Mucosa of rectum (tissue), 2 donors: Measurements from ENCODE around the gene GLYR1.

Experiments used
- H3K27ac ChIP-seq, 2 donors: one replicate each; pipeline ENCODE4 v1.7.0; 2013; ENCODE audit warnings: inconsistent platforms in 2 of 2, low read depth in 2 of 2, low read length in 2 of 2
- H3K27me3 ChIP-seq, 2 donors: one replicate each; pipeline ENCODE4 v1.7.0; 2013; ENCODE audit warnings: low read length in 2 of 2; ENCODE audit not compliant: control insufficient read depth in 2 of 2, insufficient read depth in 2 of 2
- H3K36me3 ChIP-seq, 2 donors: one replicate each; pipeline ENCODE4 v1.7.0; 2013; ENCODE audit warnings: low read length in 2 of 2; ENCODE audit not compliant: control insufficient read depth in 2 of 2, insufficient read depth in 2 of 2
- H3K4me1 ChIP-seq, 2 donors: one replicate each; pipeline ENCODE4 v1.7.0; 2013; ENCODE audit warnings: low read length in 2 of 2, mild to moderate bottlenecking in 1 of 2; ENCODE audit not compliant: control insufficient read depth in 2 of 2, insufficient read depth in 2 of 2
- H3K4me3 ChIP-seq, 2 donors: one replicate each; pipeline ENCODE4 v1.7.0; 2013; ENCODE audit warnings: low read length in 2 of 2
- H3K9ac ChIP-seq, 2 donors: one replicate each; pipeline ENCODE4 v1.7.0; 2013; ENCODE audit warnings: low read length in 2 of 2, low read depth in 1 of 2, mild to moderate bottlenecking in 1 of 2
- H3K9me3 ChIP-seq, 2 donors: one replicate each; pipeline ENCODE4 v1.7.0; 2013; ENCODE audit warnings: low read length in 2 of 2; ENCODE audit not compliant: control insufficient read depth in 2 of 2
- donor health status: healthy.
- donor health status: Normal muscosa, but diverticular disease.

GLYR1 gene

GRCh38 chr16:4811773-4812172 is 35.3 kb downstream of the GLYR1 start:
- Histone ChIP-seq H3K36me3 (peaks cover 45 to 53% of the 10 kb centered on the region in 2 donors), H3K4me1 (no peaks in the 10 kb centered on the region), H3K27me3 (no peaks in the 10 kb centered on the region), H3K9me3 (no peaks in the 10 kb centered on the region), H3K27ac (no peak overlapping the region), H3K9ac (no peak overlapping the region), H3K4me3 (no peak overlapping the region)

DNA sequence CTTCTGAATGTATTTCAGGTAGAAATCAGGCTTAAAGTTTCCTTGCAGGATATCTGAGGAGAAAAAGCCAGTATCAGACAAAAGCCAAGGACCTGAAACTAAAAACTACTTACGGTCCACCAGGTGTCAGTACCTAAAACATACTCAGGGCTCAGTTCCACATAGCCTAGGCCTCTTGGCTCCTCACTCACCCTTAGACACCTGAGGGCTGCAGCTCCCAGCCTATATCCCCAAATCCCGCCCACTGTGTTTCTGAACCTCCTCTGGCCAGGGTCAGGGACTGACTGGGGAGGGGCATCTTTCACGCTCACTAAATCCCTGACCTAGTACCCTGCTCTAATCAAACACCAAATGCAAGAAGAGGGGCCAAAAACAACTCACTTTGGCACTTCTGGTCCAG is 35.8 kb downstream of the GLYR1 start:
- H3K4me3 ChIP-seq: no peak overlapping the region
- no peaks in the 10 kb centered on the region for H3K9me3 ChIP-seq
- H3K9ac ChIP-seq: no peak overlapping the region
- H3K36me3 ChIP-seq: peaks cover 45 to 54% of the 10 kb centered on the region in 2 donors
- H3K27me3 ChIP-seq: no peaks in the 10 kb centered on the region
- no peak overlapping the region for H3K27ac ChIP-seq
- H3K4me1 ChIP-seq: no peaks in the 10 kb centered on the region

DNA sequence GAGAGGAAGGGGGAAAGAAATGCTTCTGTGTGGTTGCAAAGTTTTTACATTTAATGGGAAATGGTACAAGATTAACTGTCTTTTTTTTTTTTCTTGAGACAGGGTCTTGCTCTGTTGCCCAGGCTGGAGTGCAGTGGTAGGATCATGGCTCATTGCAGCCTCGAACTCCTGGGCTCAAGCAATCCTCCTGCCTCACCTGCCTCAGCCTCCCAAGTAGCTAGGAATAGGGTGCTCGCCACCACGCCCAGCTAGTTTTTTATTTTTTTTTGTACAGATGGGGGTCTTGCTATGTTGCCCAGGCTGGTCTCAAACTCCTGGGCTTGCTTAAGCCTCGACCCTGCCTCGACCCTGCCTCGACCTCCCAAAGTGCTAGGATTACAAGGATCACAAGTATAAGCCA is 40.8 kb downstream of the GLYR1 start:
- no peak overlapping the region for H3K4me3 ChIP-seq
- H3K36me3 ChIP-seq: peaks cover 10 to 35% of the 10 kb centered on the region in 2 donors
- H3K27ac ChIP-seq: no peak overlapping the region
- no peaks in the 10 kb centered on the region for H3K9me3 ChIP-seq
- no peaks in the 10 kb centered on the region for H3K27me3 ChIP-seq
- peaks cover 6 to 7% of the 10 kb centered on the region in 2 donors for H3K4me1 ChIP-seq
- H3K9ac ChIP-seq: no peak overlapping the region

DNA sequence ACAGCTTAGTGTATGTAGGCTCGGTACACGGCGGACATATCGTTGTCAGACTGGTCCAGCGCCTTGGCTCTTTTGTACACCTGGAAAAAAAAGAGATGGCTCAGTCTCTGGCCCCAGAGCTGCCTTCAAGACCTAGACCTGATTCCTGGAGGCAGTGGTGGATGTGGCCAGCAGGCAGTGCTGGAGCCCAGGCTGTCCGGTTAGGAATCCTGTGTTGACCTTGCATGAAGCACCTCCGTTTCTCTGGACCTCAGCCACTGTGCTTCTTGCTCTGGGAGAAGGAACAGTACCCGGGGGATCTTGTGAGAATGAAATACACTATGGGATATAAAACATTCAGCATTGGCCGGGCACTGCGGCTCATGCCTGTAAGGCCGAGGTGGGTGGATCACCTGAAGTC is 41.9 kb downstream of the GLYR1 start:
- H3K9ac ChIP-seq: no peak overlapping the region
- H3K9me3 ChIP-seq: no peaks in the 10 kb centered on the region
- no peaks in the 10 kb centered on the region for H3K27me3 ChIP-seq
- peaks cover 16 to 17% of the 10 kb centered on the region in 2 donors for H3K4me1 ChIP-seq
- H3K4me3 ChIP-seq: no peak overlapping the region
- H3K27ac ChIP-seq: no peak overlapping the region
- H3K36me3 ChIP-seq: peaks cover 7 to 30% of the 10 kb centered on the region in 2 donors

GRCh38 chr16:4803898-4804762 is 43.0 kb downstream of the GLYR1 start:
- Histone ChIP-seq H3K36me3 (peaks cover 7 to 29% of the 10 kb centered on the region in 2 donors), H3K4me1 (peaks cover 19 to 20% of the 10 kb centered on the region in 2 donors), H3K27ac (no peak overlapping the region), H3K9ac (no peak overlapping the region), H3K9me3 (no peaks in the 10 kb centered on the region), H3K27me3 (no peaks in the 10 kb centered on the region), H3K4me3 (no peak overlapping the region)

DNA sequence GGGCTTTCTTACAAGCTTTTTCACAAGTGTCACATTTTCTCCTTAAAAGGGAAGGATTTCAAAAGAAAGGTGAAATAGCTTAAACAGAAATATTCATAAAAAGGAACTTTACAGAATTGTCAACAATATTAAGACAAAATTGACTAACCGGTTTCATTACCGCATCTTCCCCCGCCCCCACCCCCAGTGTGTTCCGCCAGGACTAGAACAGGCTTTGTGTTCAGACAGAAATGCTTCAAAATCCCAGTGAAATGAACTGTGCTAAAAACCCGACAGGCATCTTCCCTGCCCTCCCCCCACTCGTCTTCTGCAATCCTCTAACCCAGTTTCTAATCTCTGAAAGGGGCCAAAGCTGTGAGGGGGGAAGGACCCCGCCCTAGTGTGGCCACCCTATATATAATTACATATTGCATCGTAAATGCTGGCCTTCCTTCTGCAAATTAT is 43.7 kb downstream of the GLYR1 start:
- Histone ChIP-seq H3K4me3 (peak overlapping the region; percentile 69 to 72), H3K9ac (peak overlapping the region; percentile 72 to 85)

DNA sequence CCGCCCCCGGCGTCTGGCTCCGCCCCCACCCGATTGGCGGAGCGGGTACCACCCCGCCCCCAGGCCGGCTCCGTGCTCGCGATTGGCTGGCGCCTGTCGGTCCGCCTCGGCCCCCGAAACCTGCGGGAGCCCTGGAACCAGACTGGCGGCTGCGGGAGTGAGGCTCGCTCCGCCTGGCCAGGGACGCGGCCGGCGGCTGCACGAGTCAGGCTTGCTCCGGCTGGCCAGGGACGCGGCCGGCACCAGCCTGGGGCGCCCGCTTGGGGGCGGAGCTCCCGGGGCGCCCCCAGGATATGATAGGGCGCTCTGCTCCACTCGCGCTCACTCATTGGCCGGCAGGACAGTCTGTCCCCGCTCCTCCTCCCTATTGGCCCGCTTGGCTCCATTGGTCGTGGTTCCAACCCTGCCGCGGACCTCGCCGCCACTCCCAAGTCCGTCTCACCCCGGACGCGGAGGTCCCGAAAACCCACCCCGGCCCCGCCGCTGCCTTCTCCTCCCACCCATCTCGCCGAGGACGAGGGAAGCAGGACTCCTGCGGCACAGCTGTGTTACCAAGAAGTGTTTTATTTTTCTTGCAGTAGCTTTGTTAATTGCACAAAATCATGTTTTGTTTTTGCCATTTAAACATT is 44.3 kb downstream of the GLYR1 start:
- Histone ChIP-seq H3K4me3 (peak overlapping the region; percentile 69 to 72), H3K36me3 (peaks cover 14 to 26% of the 10 kb centered on the region in 2 donors), H3K9me3 (no peaks in the 10 kb centered on the region), H3K27ac (peak overlapping the region; percentile 82 to 94), H3K27me3 (no peaks in the 10 kb centered on the region), H3K9ac (peak overlapping the region; percentile 72 to 85), H3K4me1 (peaks cover 19 to 20% of the 10 kb centered on the region in 2 donors)

More for the DNA sequence above, 43.7 kb downstream of the GLYR1 start:
- H3K27ac ChIP-seq: peak overlapping the region in 1 of 2 donors; percentile 94
- H3K9me3 ChIP-seq: no peaks in the 10 kb centered on the region
- H3K36me3 ChIP-seq: peaks cover 10 to 28% of the 10 kb centered on the region in 2 donors
- H3K4me1 ChIP-seq: peaks cover 19 to 20% of the 10 kb centered on the region in 2 donors
- H3K27me3 ChIP-seq: no peaks in the 10 kb centered on the region

GRCh38 chr16:4801962-4802658 is 45.0 kb downstream of the GLYR1 start, which contains the start of gene ROGDI:
ROGDI (minus strand) TSS chr16:4802633; CDS start chr16:4802571, 62 bp downstream.
- H3K36me3 ChIP-seq: peaks cover 14 to 23% of the 10 kb centered on the region in 2 donors
- peak within 1 kb of the TSS; percentile 69 to 72 for H3K4me3 ChIP-seq
- H3K4me1 ChIP-seq: peaks cover 19 to 24% of the 10 kb centered on the region in 2 donors
- peak within 1 kb of the TSS; percentile 72 to 85 for H3K9ac ChIP-seq
- no peaks in the 10 kb centered on the region for H3K27me3 ChIP-seq
- no peaks in the 10 kb centered on the region for H3K9me3 ChIP-seq
- peak within 1 kb of the TSS; percentile 82 to 94 for H3K27ac ChIP-seq

DNA sequence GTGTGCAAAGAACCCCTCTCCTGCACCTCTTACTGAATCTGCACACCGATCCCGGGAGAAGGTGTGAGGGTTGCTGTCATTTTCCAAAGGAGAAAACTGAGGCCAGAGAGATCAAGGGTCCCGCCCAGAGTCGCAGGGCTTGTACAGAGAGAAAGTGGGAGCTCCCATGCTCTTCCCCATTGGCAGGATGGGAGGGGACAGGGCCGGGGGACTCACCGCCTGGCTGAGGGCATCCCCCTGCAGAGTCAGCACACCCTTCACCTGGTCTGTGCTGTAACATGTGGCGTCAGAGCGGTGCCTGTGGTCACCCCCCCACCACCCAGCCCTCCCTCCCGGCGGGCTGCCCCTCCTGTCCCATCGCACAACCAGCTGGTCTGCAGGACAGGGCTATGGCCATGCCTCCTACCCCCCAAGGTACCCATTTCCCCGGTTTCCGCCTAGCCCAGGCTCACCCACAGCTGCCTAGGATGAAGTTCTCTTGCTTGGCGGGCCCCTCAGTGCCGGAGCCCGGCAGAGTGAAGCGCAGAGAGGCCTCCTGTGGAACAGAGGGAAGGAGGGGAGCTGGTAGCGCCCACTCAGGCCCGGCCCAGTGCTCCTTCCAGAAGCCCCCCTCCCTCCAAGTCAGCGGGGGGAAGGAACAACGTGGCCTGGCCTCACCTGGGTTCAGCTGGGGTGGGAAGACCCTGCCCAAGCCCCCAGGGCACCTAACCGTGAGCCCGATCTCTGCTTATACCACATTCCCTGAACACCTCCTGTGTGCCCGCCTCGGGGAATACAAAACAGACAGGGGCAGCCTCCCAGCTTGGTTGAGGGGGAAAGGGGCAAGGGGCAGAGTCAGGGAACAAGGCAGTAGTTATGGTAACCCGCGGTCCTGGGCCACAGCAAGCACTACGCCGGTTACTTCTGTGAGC is 45.8 kb downstream of the GLYR1 start:
- H3K27me3 ChIP-seq: no peaks in the 10 kb centered on the region
- peak overlapping the region; percentile 69 to 72 for H3K4me3 ChIP-seq
- H3K27ac ChIP-seq: peak overlapping the region; percentile 82 to 94
- peaks cover 14 to 23% of the 10 kb centered on the region in 2 donors for H3K36me3 ChIP-seq
- H3K9me3 ChIP-seq: no peaks in the 10 kb centered on the region
- H3K4me1 ChIP-seq: peaks cover 19 to 31% of the 10 kb centered on the region in 2 donors
- peak overlapping the region; percentile 57 to 85 for H3K9ac ChIP-seq
